ENCODE data around the gene ERI3.

ERI3 gene

DNA sequence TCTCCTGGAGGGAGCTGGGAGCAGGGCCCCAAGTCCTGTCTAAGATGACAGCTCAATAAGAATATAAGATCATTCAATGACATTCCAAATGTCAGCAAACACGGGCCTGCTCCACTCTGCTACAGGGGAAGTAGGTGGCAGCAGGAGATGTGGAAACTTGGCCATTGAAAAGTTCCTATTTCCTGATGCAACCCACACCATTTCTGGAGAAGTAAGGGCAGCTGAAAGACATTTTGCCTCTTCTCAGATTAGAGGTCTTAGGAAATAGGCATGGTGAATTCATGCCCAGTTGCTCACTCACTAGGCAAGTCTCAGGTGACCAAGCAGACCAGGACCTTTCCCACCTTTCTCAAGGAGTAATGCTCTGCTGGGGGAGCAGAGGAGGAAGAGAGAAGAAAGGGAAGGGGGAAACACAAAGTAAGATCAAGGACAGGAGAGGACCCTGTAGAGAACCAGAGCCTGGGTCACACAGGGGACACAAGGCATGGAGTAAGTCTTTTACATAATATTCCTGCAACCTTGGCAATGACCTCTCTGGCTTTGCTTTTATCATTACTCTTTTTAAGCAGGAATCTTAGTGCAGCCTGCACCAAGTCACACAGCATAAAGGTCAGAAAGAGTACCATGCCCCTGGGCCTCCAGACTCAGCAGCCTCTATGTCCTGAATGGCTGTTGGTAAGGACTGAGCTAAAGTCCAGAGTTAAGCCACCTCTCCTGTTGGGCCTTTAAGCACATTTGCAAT, 72.9 kb downstream of the ERI3 start:
- DNase-seq, result no peak

DNA sequence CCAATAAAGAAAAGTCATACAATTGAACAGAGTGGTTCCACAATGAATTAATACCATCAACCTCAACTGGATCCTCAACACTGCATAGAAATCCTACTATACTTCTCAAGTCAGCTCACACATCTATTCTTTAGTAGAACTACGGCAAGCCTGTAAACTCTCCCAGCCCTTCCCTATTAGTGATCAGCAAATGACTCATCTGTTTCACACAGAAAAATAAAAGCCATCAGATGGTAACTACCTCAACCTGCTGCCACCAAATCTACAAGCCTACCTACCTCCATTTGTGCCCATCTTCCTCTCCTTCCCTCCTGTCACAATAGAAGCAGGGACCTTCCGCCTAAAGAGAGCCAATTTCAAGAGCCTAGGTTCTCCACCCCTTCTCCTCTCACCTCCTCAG, 78.2 kb downstream of the ERI3 start:
- DNase-seq, result no peak

DNA sequence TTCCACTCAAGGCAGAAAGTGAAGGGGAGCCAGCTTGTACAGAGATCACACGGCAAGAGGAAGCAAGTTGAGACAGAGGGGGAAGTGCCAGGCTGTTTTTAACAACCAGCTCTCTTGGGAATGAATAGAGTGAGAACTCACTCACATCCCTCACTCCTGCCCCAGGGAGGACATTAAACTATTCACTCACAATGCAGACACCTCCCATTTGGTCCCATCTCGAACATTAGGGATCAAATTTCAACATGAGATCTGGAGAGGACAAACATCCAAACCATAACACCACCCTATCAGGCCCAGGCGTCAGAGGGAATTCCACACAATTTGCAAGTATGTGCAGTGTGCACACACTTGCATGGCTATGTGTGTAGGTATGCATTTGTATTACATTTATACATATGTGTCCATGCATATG, 79.1 kb downstream of the ERI3 start:
- no peak for DNase-seq

DNA sequence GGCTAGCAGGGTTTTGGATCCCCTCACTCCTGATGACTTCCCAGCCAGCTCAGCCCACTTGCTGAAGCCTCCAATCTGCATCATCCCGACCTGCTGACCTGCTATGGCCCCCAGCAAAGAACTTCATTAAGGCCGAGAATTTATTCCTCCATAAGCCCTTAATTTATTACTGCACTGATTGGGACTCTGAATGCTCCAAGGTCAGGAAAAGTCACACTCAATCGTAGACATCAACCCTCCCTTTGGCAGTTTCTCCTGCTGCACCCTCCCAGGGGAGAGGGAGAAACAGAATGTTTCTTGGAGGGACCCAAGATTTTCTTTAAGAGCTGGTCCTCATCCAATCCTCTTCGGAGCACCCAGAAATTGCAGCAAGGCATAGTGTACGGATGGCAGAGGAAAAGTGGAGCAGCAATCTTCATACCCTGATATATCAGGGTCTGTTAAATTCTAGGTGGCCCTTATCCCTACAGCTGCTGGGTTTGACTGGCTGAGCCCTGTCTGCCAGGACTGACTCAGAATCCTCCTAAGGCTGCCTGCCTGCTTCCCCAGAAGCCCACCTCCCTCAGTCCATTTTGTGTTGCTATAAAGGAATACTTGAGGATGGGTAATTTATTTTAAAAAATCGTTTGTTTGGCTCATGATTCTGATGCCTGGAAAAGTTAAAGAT, 79.6 kb downstream of the ERI3 start:
- DNase-seq, result no peak

DNA sequence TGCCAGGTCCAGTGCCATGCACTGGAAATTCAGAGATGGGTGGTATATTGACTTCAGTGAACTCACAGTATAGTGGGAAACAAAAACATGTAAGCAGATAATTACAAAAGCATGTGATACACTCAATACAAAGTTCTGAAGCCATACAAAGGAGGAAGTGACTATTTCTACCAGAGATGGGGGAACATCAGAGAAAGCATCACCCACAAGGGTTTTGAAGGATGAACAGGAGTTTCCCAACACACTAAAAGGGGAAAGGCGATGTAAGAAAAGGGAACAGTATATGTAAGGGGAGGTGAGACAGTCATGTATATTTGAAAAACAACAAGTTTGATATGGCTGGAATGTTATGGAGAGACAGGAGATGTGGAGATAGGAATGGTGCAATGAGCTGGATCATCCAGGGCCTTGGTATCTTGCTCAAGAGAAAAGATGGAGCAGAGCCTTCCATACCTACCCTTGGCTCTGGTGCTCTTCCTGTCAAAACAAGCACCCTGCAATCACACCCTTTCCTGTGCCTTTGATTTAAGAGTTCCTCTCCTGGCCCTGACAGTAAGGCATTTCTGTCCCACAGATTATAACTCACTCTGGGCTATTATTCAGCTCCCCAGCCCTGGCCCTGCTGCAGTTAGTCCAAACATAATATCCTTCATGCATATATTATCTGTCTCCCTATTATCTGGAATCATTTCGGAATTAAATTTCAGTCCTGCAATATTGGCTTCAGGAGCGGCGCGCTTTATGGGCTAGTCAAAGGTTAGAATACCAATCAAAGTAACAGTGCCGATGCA, 81.3 kb downstream of the ERI3 start:
- no peak for DNase-seq

DNA sequence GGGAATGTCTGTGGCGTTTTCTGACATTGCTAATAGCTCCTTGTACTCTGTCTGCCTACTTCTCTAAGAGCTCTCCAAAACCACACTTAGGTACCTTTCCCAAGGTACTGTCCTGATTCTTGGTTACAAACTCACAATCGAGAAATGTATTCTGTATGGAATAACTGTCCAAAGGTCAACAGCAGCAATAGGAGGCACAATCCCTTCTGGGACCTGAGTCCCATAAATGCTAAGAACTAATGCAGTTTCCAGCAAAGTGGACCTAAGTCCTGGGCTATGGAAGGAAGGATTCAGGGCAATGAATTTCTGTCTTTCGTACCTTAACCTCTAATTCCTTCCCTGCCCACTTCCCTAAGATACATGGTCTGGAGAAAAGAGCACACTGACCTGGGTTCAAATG, 82.1 kb downstream of the ERI3 start:
- DNase-seq, result no peak

DNA sequence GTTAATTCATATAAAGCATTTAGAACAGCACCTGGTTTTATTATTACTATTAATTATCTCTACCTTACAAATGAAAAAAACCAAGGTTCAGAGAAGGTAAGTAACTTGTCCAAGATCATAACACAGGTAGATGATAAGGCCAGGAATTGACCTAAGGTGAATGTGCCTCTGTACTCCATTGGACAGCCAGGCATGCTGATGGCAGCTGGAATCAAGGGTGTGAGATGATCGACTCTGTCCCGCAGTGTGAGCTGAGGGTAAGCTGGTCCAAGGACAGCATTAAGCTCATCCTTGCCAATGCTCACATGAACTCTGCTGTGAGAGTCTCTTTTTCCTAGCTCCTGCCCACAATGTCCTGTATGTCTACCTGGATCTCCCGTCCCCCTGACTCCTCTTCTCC, 83.4 kb downstream of the ERI3 start:
- no peak for DNase-seq

DNA sequence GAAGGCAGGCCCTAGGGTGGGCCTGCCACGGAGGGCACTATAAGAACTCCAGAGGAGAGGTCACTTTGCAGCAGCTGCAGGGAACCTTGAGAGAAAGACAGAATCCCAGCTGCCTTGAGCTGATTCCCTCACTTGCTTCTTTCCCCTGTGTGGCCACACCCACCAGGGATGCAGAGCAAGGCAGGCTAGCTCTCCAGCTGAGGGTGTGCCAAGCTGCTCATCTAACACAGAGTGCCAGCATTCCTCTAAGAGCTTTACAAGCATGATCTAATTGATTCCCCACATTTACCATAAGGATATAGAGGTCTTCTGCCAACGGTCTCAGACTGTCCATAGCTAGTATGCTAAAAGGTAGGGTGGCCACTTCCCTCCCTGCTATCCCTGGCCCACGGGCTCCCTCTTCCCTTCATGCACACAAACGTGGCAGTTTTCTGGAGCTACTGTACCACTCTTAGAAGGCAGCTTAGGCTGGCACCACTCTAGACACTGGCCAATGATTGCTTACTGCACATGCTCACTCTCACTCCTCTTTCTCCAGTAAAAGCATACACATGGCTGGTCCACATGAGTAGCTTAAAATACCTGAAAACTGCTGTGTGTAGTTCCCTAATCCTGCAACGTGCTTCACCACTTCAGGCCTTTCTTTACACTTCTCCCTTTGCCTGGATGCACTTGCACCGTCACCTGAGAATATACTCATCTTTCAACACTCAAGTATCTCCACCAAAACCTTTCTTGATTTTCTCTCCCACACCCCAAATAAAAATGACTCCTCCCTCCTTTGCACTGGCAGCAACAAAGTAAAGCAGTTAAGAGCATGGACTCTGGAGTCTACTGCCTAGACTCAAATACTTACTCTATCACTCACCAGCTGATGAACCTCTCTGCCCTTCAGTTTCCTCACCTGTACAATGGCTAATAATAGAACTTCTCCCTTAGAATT, 84.1 kb downstream of the ERI3 start:
- DNase-seq, result no peak

DNA sequence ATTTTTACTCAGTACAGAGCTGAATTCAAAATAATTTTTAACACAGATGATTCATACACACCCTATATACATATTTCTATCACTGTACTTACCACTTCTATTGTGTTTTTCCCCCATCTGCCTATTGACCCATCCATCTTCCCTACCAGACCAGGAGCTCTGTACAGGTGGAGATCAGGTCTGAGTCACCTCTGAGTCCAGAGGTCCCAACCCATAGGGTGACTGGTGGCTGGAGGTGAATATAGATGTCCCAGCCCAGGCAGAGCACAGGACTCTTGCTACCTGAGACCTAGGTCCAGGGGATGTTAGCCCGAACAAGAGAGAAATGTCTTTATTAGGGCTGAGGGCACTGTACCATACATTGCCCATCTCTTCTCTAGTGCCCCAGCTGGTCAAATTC, 87.0 kb downstream of the ERI3 start:
- no peak for DNase-seq

DNA sequence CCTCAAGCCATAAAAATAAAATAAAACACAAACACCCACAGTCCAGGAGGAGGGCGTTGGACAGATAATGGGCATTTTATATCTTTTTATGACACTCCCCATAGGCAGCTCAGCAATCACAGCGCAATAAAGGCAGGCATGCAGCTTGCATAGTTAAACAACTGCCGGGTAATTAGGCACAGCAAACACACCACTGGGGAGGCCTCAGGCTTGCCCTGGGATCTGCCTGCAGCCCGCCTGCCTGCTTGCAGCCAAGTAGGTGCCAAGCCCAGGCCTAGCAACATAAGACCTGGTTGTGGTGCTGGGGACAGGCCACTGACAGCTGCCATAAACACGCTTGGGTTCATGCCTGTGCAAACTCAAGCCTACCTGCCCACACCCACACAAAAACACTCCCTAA, 87.6 kb downstream of the ERI3 start:
- DNase-seq, result no peak

DNA sequence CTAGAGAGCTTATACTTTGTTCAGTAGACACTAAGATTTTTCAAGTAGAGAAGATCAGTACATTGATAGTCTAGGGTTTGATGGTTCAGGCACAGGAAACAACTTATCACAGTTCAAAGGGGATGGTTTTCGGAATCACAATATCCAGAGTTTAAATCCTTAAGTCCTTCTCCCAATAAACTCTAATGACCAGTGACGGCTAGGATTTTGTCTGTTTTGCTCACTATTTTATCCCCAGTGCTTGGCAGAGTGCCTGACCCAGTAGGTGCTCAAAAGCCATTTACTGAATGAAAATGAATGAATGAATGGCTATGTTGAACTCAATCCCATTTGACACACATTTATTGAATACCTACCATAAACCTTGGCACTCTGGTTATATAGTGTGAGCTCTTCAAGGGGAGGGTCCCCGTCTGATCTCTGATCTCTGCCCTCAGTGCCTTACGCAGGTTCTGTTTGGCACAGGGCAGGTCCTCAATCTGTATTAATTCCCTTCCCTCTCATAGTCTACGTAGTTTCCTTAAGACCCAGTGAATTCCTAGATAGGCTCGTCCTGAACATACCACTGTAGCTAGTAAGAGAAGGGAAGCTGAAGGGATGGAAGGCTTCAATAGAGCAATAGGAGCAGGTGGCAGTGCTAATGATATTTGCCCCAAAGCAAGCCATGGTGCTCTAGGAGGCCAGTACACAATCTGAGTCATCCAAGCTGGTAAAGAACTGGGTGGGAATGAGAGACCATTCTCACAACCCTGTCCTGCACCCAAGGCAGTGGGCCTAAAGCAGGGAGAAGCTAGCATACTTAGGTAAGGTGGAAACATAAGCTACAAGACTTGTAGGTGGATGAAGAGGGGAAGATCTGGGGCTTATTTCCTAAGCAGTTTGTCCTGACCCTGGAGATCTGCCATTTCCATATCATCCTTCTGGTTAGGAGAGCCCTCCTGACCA, 88.4 kb downstream of the ERI3 start:
- DNase-seq, result no peak

DNA sequence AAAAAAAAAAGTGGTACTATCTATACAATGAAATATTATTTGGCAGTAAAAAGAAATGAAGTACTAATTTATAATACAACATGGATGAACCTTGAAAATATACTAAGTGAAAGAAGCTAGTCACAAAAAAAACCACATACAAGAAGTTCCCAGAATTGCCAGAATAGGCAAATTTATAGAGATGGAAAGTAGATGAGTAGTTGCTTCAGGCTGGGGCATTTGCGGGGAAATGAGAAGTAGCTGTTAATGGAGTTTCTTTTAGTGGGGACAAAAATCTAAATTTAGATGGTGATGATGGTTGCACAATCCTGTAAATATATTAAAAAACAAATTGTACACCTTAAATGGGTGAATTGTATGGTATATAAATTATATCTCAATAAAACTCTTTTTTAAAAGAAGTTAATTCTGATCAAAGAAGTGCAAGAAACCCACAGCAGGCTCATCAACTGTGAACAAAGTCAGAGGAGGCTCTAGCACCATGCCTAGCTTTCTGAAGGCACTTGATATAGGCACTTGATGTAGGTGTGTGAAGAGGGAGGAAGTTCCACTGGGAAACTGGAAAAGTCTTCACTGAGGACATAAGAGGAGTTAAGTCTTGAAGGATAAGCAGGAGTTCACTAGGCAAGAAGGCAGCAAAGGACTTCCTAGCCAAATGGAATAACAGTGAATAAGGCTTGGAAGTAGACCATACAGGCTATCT, 89.2 kb downstream of the ERI3 start:
- DNase-seq, result no peak

DNA sequence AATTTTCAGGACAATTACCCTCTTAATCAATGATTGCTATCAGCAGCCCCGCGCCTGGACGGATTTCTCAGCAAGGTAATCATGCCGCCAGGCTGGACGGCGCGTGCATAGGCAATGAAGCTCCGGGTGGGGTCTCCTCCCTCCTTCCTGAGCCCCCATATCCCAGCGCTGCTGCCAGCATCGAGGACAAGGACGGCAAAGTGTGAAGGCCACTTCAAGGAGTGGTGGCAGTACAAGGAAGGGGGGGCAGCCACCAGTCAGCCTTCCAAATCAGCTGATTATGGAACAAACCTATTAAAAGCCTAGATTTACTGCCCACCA, 90.6 kb downstream of the ERI3 start:
- DNase-seq, result no peak

DNA sequence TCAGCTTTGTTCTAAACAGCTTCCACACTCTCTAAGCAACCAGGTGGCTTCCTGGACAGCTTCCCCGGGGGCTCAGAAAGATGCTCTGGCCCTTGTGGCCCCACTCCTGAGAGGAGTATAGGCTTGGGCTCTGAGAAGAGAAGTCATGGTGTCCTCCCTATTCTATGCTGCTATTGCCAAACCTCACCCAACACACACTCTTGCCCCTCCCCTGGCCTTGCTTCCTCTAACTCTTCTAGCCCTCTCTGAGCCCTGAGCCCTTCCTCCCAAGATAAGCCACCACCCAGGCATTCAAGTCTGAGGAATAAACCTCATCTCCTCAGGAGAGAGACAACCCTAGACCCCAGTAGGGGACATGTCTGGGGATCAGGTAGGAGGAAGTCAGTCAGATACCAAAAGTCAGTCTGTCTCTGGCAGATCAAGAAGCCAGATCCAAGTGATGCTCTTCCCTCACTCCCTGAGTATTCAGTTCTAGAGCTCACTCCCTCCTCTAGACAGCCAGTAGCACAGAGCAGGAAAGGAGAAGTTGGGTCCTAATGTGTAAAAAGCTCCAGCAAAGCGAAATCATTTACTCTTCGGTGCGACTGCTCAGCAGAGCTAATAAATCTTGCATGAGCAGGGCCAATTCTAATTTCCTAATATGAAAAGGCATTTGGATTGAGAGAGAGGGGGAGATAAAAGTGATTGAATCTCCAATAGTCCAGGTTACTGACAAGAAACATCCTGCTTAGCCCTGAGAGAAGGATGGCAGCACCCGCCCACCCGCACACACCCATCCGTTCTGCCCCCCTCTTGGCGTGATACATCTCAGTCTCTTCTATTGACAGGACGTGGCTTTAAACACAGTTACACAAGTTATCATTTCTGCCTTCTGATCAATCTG, 91.2 kb downstream of the ERI3 start:
- no peak for DNase-seq

DNA sequence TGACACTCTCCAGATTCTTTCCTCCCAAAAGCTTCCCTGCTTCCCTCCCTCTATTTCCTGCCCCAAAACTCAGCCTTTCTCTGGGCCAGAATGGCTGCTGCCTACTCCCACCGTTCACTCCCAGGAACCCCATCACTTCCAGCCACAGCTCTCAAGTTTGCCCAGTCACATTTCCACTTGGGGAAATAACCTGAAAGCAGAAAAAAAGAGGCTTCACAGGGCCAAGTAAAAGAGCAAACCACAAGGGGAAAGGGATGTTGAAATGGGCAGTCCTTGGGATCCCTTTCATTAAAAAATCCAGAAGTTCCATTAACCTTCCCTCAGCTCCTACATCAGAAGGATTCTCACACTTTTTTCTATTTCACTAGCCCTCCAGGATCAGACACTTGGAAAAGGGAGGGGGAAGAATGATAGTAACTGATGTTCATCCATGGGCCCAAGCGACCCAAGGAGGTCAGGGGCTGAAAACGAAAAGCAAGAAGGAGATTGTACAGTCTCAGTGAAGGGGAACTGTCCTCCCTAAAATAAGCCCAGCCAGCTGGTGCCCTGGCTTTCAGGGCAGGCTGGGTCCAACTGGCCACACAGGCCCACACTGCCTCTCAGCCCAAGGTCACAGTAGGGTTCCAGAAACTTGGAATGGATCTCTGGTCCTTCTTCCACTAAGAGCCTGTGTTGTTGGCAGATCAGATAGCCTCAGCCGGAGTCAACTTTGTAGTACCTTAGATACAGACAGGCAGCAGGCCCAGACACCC, 92.1 kb downstream of the ERI3 start:
- no peak for DNase-seq

DNA sequence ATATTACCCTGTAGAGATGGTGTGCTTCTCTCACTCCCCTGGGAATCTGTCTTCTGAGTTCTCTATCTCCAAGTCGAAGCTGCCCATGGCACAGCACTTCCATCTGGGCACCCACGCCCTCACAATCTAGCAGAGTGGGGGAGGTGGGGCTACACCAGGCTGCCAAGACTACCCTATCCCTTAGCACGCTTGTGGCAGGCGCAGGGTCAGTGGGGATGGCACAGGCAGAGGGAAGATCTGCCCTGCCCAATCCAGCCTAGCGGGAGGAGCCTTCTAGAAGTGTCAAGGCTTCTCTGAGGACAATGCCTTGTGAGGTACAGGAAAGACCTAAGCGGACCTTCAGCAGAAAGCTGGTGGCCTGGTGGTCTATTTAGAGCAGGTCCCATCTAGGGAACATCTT, 92.6 kb downstream of the ERI3 start:
- DNase-seq, result no peak

DNA sequence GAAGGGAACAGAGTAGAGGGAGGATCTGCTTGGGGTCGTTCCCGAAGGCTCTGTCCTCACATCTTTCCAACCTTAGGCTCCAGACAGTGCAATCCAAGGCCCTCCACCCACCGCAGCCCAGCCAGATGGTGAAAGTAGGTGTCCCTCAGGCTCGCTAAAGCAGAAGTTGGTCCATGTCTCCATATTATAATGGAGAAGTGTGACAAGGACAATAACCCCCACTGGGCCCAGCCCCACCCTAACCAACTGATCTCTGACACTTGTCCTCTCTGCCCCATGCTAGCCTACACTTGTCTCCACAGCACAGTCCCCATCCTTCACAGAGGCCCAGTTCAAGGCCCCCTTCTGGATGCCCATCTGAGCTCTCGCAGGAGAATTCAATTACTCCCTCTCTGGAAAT, 93.1 kb downstream of the ERI3 start:
- DNase-seq, result no peak

DNA sequence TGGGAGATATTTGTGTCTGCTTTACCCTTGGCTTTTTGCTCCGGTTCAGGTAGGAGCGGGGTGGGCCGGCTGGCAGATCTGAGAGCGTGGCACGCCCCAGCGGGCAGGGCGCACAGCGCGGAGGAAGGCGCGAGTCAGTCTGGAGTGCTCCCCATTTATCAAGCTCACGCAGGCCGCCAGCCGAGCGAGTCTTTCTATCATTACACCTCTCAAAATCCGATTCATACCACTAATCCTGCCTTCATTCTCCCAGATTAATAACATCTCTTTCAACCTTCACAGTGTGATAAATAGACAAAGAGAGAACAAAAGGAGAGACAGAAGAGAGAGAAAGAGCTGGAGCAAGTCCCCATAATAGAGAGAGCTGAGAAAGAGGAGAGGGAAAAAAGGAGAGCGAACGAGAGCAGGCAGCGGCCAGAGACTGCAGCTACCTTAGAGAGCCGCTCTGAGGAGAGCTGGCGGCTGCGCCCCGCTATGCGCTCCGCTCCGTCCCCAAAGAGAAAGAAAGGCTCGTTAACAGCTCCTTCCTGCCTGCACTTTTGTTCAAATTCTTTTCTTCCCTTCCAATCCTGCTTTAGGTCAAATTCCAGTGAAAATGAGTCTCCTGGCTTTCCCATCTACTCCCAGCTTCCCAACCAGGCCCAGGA, 93.8 kb downstream of the ERI3 start:
- DNase-seq, result no peak

DNA sequence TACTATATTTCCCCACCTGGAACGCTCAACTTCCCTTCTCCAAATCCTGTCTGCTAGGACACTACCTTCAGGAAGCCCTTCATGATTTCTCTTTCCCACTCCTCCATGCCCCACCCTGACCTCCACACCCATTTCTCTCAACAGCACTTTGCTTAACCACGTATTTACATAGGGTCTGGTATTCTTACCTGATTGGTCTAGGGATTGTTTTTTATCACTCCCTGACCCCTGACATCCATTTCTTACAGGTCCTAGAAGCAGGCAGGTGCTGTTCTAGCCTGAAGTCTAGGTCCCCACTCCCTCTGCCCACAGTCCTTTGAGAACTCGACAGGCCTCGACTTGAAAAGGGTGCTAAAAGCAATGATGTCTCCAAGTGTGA, 94.3 kb downstream of the ERI3 start:
- no peak for DNase-seq

Measured in retina (tissue), 1 donor.